Fibroblast of villous mesenchyme (primary cell): ENCODE results near the gene SPOCD1. TPM values are rescaled to one million over a fixed set of nuclear protein-coding genes. Genes with fewer than 3 reads are reported as not detected.

ENCODE experiments used
- DNase-seq: peaks from one replicate; pipeline ENCODE4 v3.0.0-alpha.2; 2010; ENCODE audit warnings: low read depth
- H3K4me3 ChIP-seq: 2 replicates; pipeline ENCODE4 v1.5.1; 2011; ENCODE audit warnings: low read depth, mild to moderate bottlenecking, low read length
- total RNA-seq: library from RNA; depleted of rRNA; stranded (reverse); fragments of >200 nt; gene quantifications from 2 replicates; pipeline ENCODE4 v1.2.3, GENCODE V29; 2012
- TF ChIP-seq, protein P1 (sequence below): IDR thresholded peaks from 2 replicates; pipeline ENCODE4 v1.5.1; 2012; ENCODE audit warnings: low read depth, mild to moderate bottlenecking, low read length; ENCODE audit not compliant: insufficient read depth

Gene SPOCD1
- 62.2 and 73.4 TPM in 2 replicates for total RNA-seq

DNA sequence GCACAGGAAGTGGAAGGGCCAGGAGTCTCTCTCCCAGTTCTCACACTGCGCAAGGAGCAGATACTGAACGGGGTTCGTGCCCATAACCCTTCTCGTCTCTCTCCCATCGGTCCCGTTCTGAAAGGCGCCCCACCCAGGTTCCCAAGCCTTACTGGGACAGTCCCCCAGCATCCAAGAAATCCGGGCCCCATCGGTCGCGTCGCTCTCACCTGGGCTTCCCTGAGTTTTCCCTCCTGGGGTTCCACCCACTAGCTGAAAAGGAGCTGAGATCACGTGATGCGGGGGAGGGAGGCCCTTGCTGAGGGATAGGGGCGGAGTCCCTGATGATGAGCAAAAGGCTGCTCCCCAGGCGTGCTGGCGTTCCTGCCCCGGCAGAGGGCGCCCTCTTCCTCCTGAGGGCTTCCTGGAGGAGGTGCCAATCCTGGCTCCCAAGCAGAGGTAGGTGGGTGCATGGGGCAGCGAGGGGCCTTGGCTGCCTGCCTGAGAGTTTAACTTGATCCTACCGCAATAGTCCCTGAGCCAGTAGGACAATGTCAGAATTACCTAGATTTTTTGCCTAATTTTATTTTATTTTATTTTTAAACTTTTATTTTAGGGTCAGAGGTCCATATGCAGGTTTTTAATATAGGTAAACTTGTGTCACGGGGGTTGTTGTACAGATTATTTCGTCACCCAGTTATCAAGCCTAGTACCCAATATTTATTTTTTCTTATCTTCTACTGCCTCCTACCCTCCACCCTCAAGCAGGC is at the start of gene SPOCD1:
Gene SPOCD1 (minus strand): TSS at position 271 of the 749 bp plus-strand sequence. CDS start 689 bp downstream, outside the sequence.
- peak; percentile 82 for DNase-seq
- peak within 1 kb of the TSS; percentile 48 for H3K4me3 ChIP-seq
- TF ChIP-seq, protein P1, sequence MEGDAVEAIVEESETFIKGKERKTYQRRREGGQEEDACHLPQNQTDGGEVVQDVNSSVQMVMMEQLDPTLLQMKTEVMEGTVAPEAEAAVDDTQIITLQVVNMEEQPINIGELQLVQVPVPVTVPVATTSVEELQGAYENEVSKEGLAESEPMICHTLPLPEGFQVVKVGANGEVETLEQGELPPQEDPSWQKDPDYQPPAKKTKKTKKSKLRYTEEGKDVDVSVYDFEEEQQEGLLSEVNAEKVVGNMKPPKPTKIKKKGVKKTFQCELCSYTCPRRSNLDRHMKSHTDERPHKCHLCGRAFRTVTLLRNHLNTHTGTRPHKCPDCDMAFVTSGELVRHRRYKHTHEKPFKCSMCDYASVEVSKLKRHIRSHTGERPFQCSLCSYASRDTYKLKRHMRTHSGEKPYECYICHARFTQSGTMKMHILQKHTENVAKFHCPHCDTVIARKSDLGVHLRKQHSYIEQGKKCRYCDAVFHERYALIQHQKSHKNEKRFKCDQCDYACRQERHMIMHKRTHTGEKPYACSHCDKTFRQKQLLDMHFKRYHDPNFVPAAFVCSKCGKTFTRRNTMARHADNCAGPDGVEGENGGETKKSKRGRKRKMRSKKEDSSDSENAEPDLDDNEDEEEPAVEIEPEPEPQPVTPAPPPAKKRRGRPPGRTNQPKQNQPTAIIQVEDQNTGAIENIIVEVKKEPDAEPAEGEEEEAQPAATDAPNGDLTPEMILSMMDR = peak; percentile 85

DNA sequence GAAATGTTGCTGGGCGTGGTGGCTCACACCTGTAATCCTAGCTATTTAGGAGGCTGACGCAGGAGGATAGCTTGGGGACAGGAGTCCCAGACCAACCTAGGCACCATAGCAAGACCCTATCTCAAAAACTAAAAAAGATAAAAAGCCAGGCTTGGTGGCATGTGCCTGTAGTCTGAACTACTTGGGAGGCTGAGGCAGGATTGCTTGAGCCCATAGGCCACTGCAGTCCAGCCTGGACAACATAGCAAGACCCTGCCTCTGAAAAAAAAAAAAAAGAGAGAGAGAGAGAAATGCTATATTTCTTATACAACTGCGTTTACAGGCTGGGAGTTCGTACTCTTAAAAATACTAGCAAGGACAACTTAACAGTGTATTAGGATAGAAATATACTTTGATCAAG is 46.2 kb upstream of the SPOCD1 start:
- no peak for DNase-seq
- TF ChIP-seq, protein P1 = no peak
- H3K4me3 ChIP-seq = no peak overlapping the region

DNA sequence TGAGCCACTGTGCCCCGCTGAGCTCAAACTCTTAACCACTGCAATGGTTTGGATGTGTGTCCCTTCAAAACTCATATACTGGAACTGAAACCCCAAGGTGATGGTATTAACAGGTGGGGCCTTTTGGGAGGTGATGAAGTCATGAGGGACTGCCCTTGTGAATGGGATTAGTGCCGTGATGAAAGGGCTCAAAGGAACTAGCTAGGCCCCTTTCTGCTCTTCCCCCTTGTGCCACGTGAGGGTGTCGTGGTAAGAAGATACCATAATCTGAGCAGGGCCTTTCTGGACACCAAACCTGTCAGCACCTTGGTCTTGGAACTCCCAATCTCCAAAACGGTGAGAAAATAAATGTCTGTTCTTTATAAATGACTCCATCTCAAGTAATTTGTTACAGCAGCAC is 45.5 kb upstream of the SPOCD1 start:
- no peak overlapping the region for H3K4me3 ChIP-seq

DNA sequence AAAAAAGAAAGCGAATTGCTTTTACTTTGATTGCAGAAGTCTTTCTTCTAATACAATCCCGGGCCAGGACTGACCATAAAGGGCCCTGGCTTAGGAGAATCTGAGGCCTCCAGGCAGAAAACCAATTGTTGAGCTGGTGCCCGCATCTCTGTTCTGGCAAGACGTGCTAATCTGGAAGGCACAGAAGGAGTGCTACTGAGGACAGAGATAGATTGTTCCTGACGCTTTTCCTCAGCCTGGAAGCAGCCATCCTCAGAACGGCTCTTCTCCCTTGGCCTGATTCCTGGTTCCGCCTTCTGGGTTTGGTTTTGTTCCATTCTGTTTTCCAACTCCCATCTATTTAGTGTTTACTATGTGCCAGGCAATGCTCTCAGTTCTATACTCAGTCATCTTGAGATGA is 44.8 kb upstream of the SPOCD1 start:
- TF ChIP-seq, protein P1 = no peak
- H3K4me3 ChIP-seq = no peak overlapping the region

More for the DNA sequence above, 45.5 kb upstream of the SPOCD1 start:
- TF ChIP-seq, protein P1 = no peak
- DNase-seq = no peak

DNA sequence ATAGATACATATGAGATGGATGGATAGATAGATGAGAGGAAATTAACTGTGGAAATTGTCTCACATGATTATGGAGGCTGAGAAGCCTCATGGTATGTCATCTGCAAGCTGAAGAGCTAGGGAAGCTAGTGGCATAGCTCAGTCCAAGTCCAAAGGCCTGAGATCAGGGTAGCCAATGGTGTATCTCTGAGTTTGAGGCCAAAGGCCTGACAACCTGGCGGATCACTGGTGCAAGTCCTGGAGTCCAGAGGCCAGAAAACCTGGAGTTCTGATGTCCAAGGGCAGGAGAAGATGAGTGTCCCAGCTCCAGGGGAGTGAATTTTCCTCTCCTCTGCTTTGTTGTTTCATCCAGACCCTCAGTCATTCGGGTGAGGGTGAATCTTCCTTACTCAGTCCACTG is 43.9 kb upstream of the SPOCD1 start:
- no peak for DNase-seq
- H3K4me3 ChIP-seq = no peak overlapping the region
- TF ChIP-seq, protein P1 = no peak

More for the DNA sequence above, 44.8 kb upstream of the SPOCD1 start:
- DNase-seq = no peak

DNA sequence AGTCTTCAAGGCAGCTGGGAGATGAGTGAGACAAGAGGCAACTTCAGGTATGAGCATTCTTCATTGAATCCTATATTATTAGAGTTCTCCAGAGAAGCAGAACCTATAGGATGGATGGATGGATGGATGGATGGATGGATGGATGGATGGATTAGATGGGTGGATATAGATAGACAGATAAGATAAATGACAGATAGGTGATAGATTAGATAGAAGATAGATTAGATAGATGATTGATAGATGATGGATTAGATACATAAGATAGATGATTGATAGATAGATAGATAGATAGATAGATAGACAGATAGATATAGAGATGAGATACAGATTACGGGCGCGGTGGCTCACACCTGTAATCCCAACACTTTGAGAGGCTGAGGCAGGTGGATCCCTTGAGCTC is 43.2 kb upstream of the SPOCD1 start:
- TF ChIP-seq, protein P1 = no peak
- no peak for DNase-seq
- no peak overlapping the region for H3K4me3 ChIP-seq
